ENCODE results near the gene TRAF3.

Gene TRAF3

DNA sequence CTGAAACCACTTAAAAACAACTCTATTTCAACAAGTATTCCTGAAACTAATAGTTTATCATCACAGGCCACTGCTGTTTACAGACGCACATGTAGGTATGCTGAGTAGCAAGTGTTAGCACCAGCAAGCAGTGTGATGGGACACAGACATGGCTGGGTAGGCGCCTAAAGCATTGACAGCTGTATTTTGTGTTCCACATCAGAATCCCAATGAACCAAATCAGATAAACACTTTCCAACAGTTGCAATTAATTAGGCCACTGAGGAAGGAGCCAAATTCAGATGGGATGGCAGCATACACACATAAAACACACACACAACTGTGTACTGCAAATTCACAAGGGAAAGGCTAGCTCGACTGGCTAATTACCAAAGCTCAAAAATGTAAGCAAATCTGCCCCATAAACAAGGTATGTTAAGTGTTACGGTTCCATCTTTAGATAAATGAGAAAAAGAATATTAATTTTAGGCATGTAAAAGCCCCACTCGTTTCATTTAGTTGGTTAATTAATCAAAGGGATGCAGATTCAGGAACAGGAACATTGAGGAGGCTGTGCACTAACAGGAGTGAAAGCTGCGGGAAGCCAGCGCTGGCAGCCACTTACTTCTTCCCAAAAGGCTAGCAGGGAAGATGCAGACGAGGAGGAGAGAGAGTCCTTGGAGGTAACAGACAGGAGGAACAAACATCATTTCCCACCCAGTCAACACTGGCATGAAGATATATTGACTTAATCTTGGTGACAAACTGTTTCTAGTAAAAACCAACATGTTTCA lies 178.6 kb downstream of the TRAF3 start:
- DNase-seq (ENCODE audit: low spot score), result no peak

DNA sequence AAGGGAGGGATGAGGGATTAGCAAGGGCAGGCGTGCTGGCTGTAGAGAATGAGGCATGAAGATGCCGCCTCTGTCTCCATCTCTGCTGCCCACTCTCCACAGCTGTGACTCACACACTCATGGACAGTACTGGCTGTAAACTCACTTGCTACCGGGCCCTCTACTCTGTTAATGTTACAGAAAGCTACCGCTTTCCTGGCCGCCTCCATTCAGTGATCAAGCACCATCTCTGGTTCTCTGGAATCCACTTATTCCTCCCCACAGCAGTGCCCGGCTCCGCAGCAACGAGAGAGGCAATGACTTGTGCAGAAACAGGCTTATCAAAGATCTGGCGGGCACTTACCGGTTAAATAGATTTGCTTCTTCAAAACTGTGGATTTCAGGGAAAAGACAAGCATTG lies 180.0 kb downstream of the TRAF3 start:
- no peak for DNase-seq (ENCODE audit: low spot score)

DNA sequence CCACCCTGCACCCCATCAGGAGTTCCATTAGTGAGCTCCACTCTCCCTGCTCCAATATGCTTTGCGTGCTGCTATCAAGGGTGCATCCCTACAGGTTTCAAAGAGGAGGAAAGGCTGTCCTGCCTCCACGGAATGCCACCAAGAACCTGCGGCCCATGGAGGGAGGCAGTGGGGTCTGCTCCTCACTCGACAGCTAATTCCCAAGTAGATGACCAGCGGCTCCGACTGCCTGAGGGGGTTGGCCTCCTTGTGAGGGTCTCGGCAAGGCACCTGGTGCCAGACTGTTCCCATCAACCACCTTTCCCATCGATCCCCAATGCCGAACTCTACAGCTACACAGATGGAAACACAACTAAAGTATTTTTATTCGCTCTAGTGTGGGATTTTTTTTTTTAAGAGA lies 181.2 kb downstream of the TRAF3 start:
- DNase-seq (ENCODE audit: low spot score), result no peak
